GM12878 (cell line): ENCODE results near the gene BAHD1. TPM values are rescaled to one million over a fixed set of nuclear protein-coding genes. Genes with fewer than 3 reads are reported as not detected.
A peak's percentile ranks its signal among the peaks of the same experiment; 100 is the strongest.

Source experiments
- ATAC-seq: fragments of 200-7000 bp; cut with Tn5 transposase; 3 replicates; pipeline ENCODE4 v1.9.1; 2020; ENCODE audit warnings: mild to moderate bottlenecking, moderate library complexity
- BruUV-seq: library from RNA; stranded (reverse); fragments of 400-500 nt; replicated peaks from 2 replicates; lab custom pipeline; 2021; lab: Mats Ljungman, UMichigan
- CTCF ChIA-PET: fragments of 300-600 bp; sonication (Branson Sonifier 250); formaldehyde crosslinking; extraction: SDS; loops from one replicate; lab custom pipeline; 2021; ENCODE audit warnings: inconsistent platforms; lab: Yijun Ruan, JAX
- POLR2A ChIA-PET: fragments of 350-600 bp; formaldehyde crosslinking; extraction: SDS; loops from one replicate; lab custom pipeline; 2021; ENCODE audit warnings: inconsistent platforms; lab: Charles Lee
- RAD21 ChIA-PET: fragments of 300-600 bp; sonication (Branson Sonifier 250); formaldehyde crosslinking; loops from one replicate; lab custom pipeline; 2023; ENCODE audit warnings: antibody characterized with exemption; ENCODE audit not compliant: unreplicated experiment; lab: Charles Lee
- SMC1A ChIA-PET: fragments of 300-600 bp; sonication (Branson Sonifier 250); formaldehyde crosslinking; loops from one replicate; lab custom pipeline; 2023; ENCODE audit not compliant: unreplicated experiment, uncharacterized antibody; lab: Charles Lee
- DNase-seq: peaks from one replicate; pipeline ENCODE4 v3.0.0-alpha.2; 2011; ENCODE audit warnings: low read depth, low spot score
- FAIRE-seq: peaks from 3 replicates; lab custom pipeline; 2011; peaks lifted over from hg19 to GRCh38; lab: Jason Lieb, UNC
- H2AFZ ChIP-seq: 2 replicates; pipeline ENCODE4 v1.6.0; 2011; ENCODE audit warnings: low read depth, low read length, control low read depth; ENCODE audit not compliant: control insufficient read depth
- H3K27ac ChIP-seq: 2 replicates; pipeline ENCODE4 v1.5.1; 2011; ENCODE audit warnings: control low read depth; ENCODE audit not compliant: control insufficient read depth, insufficient read depth
- H3K27me3 ChIP-seq, 2 experiments: replicated peaks in 1 of 2; 2 replicates each; pipeline versions ENCODE4 v1.6.0 to v1.6.1; 2011; ENCODE audit warnings: low read length in 1 of 2; ENCODE audit not compliant: control insufficient read depth in 2 of 2, insufficient read depth in 2 of 2
- H3K36me3 ChIP-seq, 2 experiments: 2 replicates each; pipeline ENCODE4 v1.5.1; 2011; ENCODE audit warnings: low read length in 1 of 2; ENCODE audit not compliant: control insufficient read depth in 2 of 2, insufficient read depth in 2 of 2
- H3K4me1 ChIP-seq: 2 replicates; pipeline ENCODE4 v1.6.1; 2011; ENCODE audit warnings: mild to moderate bottlenecking, low read length, moderate library complexity, mixed read lengths; ENCODE audit not compliant: control insufficient read depth, insufficient read depth
- H3K4me2 ChIP-seq: 2 replicates; pipeline ENCODE4 v1.6.0; 2011; ENCODE audit warnings: control low read depth; ENCODE audit not compliant: control insufficient read depth, insufficient read depth
- H3K4me3 ChIP-seq: fragments of 200-600 bp; sonication (generic); 2 replicates; pipeline ENCODE4 v1.5.1; 2016
- H3K79me2 ChIP-seq: 2 replicates; pipeline ENCODE4 v1.6.0; 2011; ENCODE audit warnings: low read length; ENCODE audit not compliant: control insufficient read depth, insufficient read depth
- H3K9ac ChIP-seq: 2 replicates; pipeline ENCODE4 v1.8.0; 2011; ENCODE audit warnings: low read length, control low read depth, mixed read lengths; ENCODE audit not compliant: control insufficient read depth, insufficient read depth
- H3K9me3 ChIP-seq: replicated peaks from 3 replicates; pipeline ENCODE4 v1.5.1; 2011; ENCODE audit warnings: mild to moderate bottlenecking, low read length; ENCODE audit not compliant: control insufficient read depth, insufficient read depth
- H4K20me1 ChIP-seq: 2 replicates; pipeline ENCODE4 v1.6.0; 2011; ENCODE audit not compliant: control insufficient read depth, insufficient read depth
- ESRRA ChIP-seq: IDR thresholded peaks from 2 replicates; pipeline ENCODE4 v1.6.1; 2012; ENCODE audit warnings: mild to moderate bottlenecking, low read length, improper control_type of control experiment
- NR2C1 ChIP-seq: fragments of 450-650 bp; IDR thresholded peaks from 2 replicates; pipeline ENCODE4 v1.6.1; 2017; ENCODE audit warnings: antibody characterized with exemption, mild to moderate bottlenecking, moderate library complexity
- NR2C2 ChIP-seq: IDR thresholded peaks from 2 replicates; pipeline ENCODE4 v1.6.1; 2011; ENCODE audit warnings: borderline replicate concordance, low read depth; ENCODE audit not compliant: control insufficient read depth, insufficient read length
- NR2F1 ChIP-seq: fragments of 450-650 bp; conservative IDR thresholded peaks from 2 replicates; pipeline ENCODE4 v1.6.1; 2017; ENCODE audit warnings: mild to moderate bottlenecking
- RUNX3 ChIP-seq: IDR thresholded peaks from 2 replicates; pipeline ENCODE4 v1.6.1; 2012; ENCODE audit warnings: low read length, inconsistent platforms
- SKIL ChIP-seq: fragments of 450-650 bp; IDR thresholded peaks from 2 replicates; pipeline ENCODE4 v1.6.1; 2017; ENCODE audit warnings: mild to moderate bottlenecking, low read depth, inconsistent platforms; ENCODE audit not compliant: poor library complexity, severe bottlenecking
- SPI1 ChIP-seq: IDR thresholded peaks from 2 replicates; pipeline ENCODE4 v1.6.1; 2011; ENCODE audit warnings: low read depth, mild to moderate bottlenecking, low read length, moderate library complexity, borderline replicate concordance; ENCODE audit not compliant: insufficient read depth
- ZNF24 ChIP-seq: fragments of 450-650 bp; IDR thresholded peaks from 2 replicates; pipeline ENCODE4 v1.6.1; 2017; ENCODE audit warnings: antibody characterized with exemption, mild to moderate bottlenecking
- WGBS: methylation state at CpG from one replicate; pipeline ENCODE4 v1.1.6; 2016; ENCODE audit warnings: low lambda C conversion rate; ENCODE audit not compliant: insufficient replicate concordance, insufficient coverage; ENCODE audit errors: missing lambda C conversion rate; 5-methylcytosine and 5-hydroxymethylcytosine counted together
- in situ Hi-C: fragments of 300-500 bp; cut with MboI; formaldehyde crosslinking; loops from 9 replicates; pipeline ENCODE4 v1.14.3; 2018; ENCODE audit warnings: mixed read lengths
- intact Hi-C: fragments of 100-400 bp; cut with micrococcal nuclease; formaldehyde crosslinking; loops from one replicate; pipeline ENCODE4 v1.14.2; 2022; ENCODE audit not compliant: unreplicated experiment
- polyA plus RNA-seq, 11 experiments: library from polyadenylated mRNA; depleted of rRNA in 4 of 11; unstranded in 6 of 11; stranded (reverse) in 5 of 11; fragments of >200 nt; fragmentation: Nextera tagmentation in 4 of 11; fragmentation: Illumina TruSeq in 1 of 11; extraction: Ambion mirVana in 4 of 11; extraction: Trizol in 1 of 11; gene quantifications; 1 replicate in 1 of 11; 2 replicates in 10 of 11; pipeline versions ENCODE4 v1.2.1 to v1.2.3, GENCODE V29; 2011 to 2016; ENCODE audit warnings: inconsistent platforms in 2 of 11, missing spikeins in 2 of 11, low read depth in 1 of 11
- total RNA-seq, 4 experiments: library from RNA; depleted of rRNA in 3 of 4; stranded (reverse); fragments of >200 nt in 3 of 4; fragmentation: Illumina TruSeq in 1 of 4; extraction: Trizol in 1 of 4; gene quantifications; 2 replicates each; pipeline versions ENCODE4 v1.2.1 to v1.2.3, GENCODE V29; 2013 to 2021

The BAHD1 gene
- total and polyA plus RNA-seq, 10 of the 15 experiments (the other 5 are each of a cell fraction or from before 2014, with no cell fraction given), result 0.21 to 21.8 (median 5.8) TPM

- H4K20me1 ChIP-seq, result no peaks in the 10 kb centered on the region
- SMC1A ChIA-PET, result no interaction called here
- H3K36me3 ChIP-seq, result no peaks in the 10 kb centered on the region
- no peak for DNase-seq
- TF ChIP-seq SPI1 (peak; percentile 33; the same call in 1 of the 2 replicates), RUNX3 (peak; percentile 25; the same call in 1 of the 2 replicates), ESRRA (no peak), ZNF24 (no peak), NR2C1 (no peak), NR2F1 (no peak), NR2C2 (no peak), SKIL (no peak)
- TF ChIP-seq, all 136 proteins: peak for 2
- WGBS, result 53% methylated on average over 8 of the region's 8 CpGs
- RAD21 ChIA-PET, result interaction anchor here (0.5 kb wide), 1 partner anchor 761 kb away, joined by 4 read pairs; no protein-coding TSS in a partner anchor
- CTCF ChIA-PET, result interaction anchor here (1.2 kb wide), 1 partner anchor 24 kb away, joined by 3 read pairs; no protein-coding TSS in a partner anchor
- Histone ChIP-seq H3K79me2 (no peaks in the 10 kb centered on the region), H3K4me1 (no peaks in the 10 kb centered on the region), H3K27ac (no peak overlapping the region), H3K4me2 (no peak overlapping the region), H3K9ac (no peak overlapping the region), H3K4me3 (no peak overlapping the region), H2AFZ (no peak overlapping the region), H3K27me3 (no peaks in the 10 kb centered on the region; a peak in 1 of 4 replicates), H3K9me3 (no peaks in the 10 kb centered on the region)
- BruUV-seq, result no TSS peak
- FAIRE-seq, result no peak
- peak; percentile 86 for ATAC-seq
- intact Hi-C loops, result no loop called here
- in situ Hi-C loops, result no loop called here
- POLR2A ChIA-PET, result no interaction called here
These were observed 52.5 kb downstream of the BAHD1 start for GRCh38 chr15:40493089-40493840.
